OCI-M2 (cell line): ENCODE measurements around the gene ACTR3.

Source experiments
- DNase-seq: peaks from one replicate; lab custom pipeline; 2025; ENCODE audit not compliant: unreplicated experiment; lab: John Stamatoyannopoulos, UW

ACTR3 gene

GRCh38 chr2:113996671-113997594 is 107.0 kb downstream of the ACTR3 start:
- DNase-seq, result no peak

- no peak for DNase-seq
Measured at GRCh38 chr2:114001152-114001551, 111.3 kb downstream of the ACTR3 start.

GRCh38 chr2:114001937-114002336 is 112.0 kb downstream of the ACTR3 start:
- no peak for DNase-seq

DNA sequence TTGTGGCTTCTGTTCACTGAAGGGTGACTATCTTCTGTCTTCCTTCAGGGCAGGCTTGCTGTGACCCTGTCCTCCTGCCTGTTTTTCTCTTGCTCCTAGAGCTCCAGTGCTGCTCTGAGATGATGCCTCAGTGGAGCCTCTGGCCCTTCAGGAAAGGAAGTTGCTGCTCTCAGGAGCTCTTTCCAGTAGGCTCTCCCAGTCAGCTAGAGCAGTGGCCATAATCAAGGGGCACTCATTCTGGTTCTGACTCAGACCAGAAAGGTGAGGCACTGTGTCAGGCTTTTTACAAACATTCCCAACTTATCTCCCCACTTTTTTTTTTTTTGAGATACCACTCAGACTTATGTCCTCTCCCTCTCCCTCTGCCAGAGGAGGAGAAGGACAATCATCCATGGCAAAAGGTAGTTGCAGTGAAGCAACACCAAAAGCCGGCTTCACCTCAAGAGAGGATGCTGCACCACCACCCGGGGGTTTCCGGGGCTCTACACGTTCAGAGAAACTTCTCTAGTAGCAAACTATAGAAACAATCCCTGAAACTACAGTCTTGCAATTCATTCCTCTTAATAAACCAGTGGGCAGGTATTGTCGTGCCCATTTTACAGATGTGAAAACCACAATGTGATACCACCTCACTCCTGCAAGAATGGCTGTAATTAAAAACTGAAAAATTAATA is 115.4 kb downstream of the ACTR3 start:
- no peak for DNase-seq

DNA sequence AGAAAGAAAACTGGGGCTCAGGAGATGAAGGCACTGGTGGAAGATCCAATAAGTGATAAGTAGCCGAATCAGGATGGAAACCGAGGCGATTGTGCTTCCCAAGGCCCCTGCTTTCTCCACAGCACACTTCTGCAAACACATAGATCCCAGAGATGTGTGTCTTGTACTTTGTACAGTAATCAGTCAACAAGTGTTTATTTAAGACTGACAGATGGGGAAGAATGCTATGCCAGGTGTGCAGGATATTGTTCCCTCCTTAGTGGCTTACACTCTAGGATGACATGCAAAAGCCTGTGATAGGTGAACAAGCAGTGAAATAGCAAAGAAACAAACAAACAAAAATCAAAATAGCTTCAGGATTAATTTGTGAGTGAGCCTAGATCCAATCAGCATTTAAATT is 116.6 kb downstream of the ACTR3 start:
- no peak for DNase-seq

GRCh38 chr2:114007436-114007835 is 117.5 kb downstream of the ACTR3 start:
- no peak for DNase-seq

- DNase-seq, result no peak
Measured at GRCh38 chr2:114008720-114009119, 118.8 kb downstream of the ACTR3 start.

DNA sequence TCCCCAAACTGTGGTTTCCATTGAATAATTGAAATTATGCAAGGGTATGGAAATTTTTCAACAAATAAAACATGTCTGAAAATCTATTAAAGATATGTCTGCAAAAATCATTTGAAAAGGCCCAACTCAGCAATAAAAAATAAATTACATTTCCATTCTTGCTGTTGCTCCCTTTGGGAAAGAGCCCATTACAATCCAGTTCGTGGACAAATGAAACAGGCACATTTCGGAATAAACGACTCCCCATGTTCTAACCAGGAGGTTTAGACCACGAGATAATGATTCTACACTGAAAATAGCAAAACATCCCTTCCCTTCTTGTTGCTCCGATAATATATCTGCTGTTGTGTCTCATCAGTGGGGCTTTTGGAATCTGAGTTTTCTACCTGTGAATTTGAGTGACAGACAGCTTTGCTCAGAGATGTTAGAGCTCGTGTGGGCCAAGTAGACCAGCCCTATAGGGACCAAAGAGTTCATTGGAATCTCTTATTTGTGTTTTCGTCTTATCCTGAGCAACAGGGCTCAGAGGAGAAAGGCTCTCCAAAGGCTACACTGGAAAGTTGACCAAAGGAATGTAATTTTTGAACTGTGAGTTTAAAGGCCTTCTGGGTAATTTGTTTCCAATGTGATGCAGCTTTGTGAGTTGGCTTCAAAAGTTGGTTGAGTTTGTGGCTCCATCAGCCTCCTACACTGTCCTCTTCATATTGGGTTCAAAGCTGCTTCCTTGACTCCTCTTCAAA is 119.5 kb downstream of the ACTR3 start:
- DNase-seq, result no peak

- DNase-seq, result no peak
Measured at GRCh38 chr2:114010001-114010400, 120.1 kb downstream of the ACTR3 start.

GRCh38 chr2:114011713-114012112 is 121.8 kb downstream of the ACTR3 start:
- no peak for DNase-seq
